HepG2 (cell line): Measurements from ENCODE around the gene JAZF1. TPM values are rescaled to one million over a fixed set of nuclear protein-coding genes. Genes with fewer than 3 reads are reported as not detected.

Source experiments
- ATAC-seq: fragments of 200-7000 bp; cut with Tn5 transposase; 3 replicates; pipeline ENCODE4 v1.9.1; 2020; ENCODE audit warnings: mild to moderate bottlenecking, moderate library complexity
- BruUV-seq: library from RNA; stranded (reverse); fragments of 400-500 nt; replicated peaks from 2 replicates; lab custom pipeline; 2021; lab: Mats Ljungman, UMichigan
- CTCF ChIA-PET: fragments of 300-600 bp; formaldehyde crosslinking; extraction: SDS; loops from one replicate; lab custom pipeline; 2021; ENCODE audit warnings: low total read pairs, inconsistent platforms, low intra/inter-chr PET ratio; lab: Yijun Ruan, JAX
- POLR2A ChIA-PET: fragments of 350-600 bp; sonication (Branson Sonifier 250); formaldehyde crosslinking; loops from one replicate; lab custom pipeline; 2020; ENCODE audit warnings: antibody characterized with exemption, inconsistent platforms; lab: Yijun Ruan, JAX
- DNase-seq: peaks from one replicate; pipeline ENCODE4 v3.0.0-alpha.2; 2015; ENCODE audit warnings: low spot score
- FAIRE-seq: peaks from 3 replicates; lab custom pipeline; 2011; peaks lifted over from hg19 to GRCh38; lab: Jason Lieb, UNC
- H2AFZ ChIP-seq: one replicate; pipeline ENCODE4 v1.6.1; 2011; ENCODE audit warnings: low read length, inconsistent platforms
- H3K27ac ChIP-seq: fragments of 300-600 bp; 3 replicates; pipeline ENCODE4 v1.8.0; 2011; ENCODE audit warnings: mixed run types, mild to moderate bottlenecking, mixed read lengths, low read length, inconsistent platforms; ENCODE audit not compliant: insufficient read depth; ENCODE audit errors: extremely low read length
- H3K27me3 ChIP-seq, 2 experiments: fragments of 200-600 bp in 1 of 2; 2 replicates in 1 of 2; 3 replicates in 1 of 2; pipeline versions ENCODE4 v1.6.0 to v1.8.0; 2011; ENCODE audit warnings: low read length in 2 of 2, mild to moderate bottlenecking in 2 of 2, moderate library complexity in 2 of 2, inconsistent platforms in 1 of 2; ENCODE audit not compliant: insufficient read depth in 2 of 2, control insufficient read depth in 1 of 2
- H3K36me3 ChIP-seq, 2 experiments: fragments of 200-600 bp in 1 of 2; replicated peaks in 1 of 2; 2 replicates in 1 of 2; 3 replicates in 1 of 2; pipeline versions ENCODE4 v1.5.1 to v1.8.0; 2011; ENCODE audit warnings: low read length in 2 of 2, inconsistent platforms in 1 of 2; ENCODE audit not compliant: insufficient read depth in 2 of 2, control insufficient read depth in 1 of 2
- H3K4me1 ChIP-seq: 2 replicates; pipeline ENCODE4 v1.5.1; 2012; ENCODE audit warnings: low read length, inconsistent platforms; ENCODE audit not compliant: insufficient read depth
- H3K4me2 ChIP-seq: 2 replicates; pipeline ENCODE4 v1.6.0; 2011; ENCODE audit warnings: low read depth, low read length, inconsistent platforms
- H3K4me3 ChIP-seq, 3 experiments: fragments of 200-600 bp in 1 of 3; sonication (generic), shearing (Covaris generic) in 1 of 3; replicated peaks in 1 of 3; 2 replicates each; pipeline ENCODE4 v1.5.1; 2011 to 2016; ENCODE audit warnings: low read length in 3 of 3, inconsistent platforms in 2 of 3, low read depth in 2 of 3, mild to moderate bottlenecking in 2 of 3, control low read depth in 1 of 3, mixed read lengths in 1 of 3; ENCODE audit not compliant: insufficient read depth in 1 of 3
- H3K79me2 ChIP-seq: one replicate; pipeline ENCODE4 v1.6.1; 2011; ENCODE audit warnings: low read length, inconsistent platforms; ENCODE audit not compliant: insufficient read depth
- H3K9ac ChIP-seq: 2 replicates; pipeline ENCODE4 v1.6.0; 2011; ENCODE audit warnings: mild to moderate bottlenecking, low read depth, low read length, inconsistent platforms; ENCODE audit not compliant: insufficient read depth
- H3K9me3 ChIP-seq: 2 replicates; pipeline ENCODE4 v1.5.1; 2012; ENCODE audit warnings: mild to moderate bottlenecking, low read length
- H4K20me1 ChIP-seq: 2 replicates; pipeline ENCODE4 v1.6.0; 2011; ENCODE audit warnings: inconsistent platforms, mild to moderate bottlenecking, low read length, moderate library complexity; ENCODE audit not compliant: insufficient read depth
- ADNP ChIP-seq: sonication (generic); formaldehyde crosslinking; IDR thresholded peaks from 2 replicates; pipeline ENCODE4 v1.4.0; 2020; ENCODE audit warnings: missing genetic modification reagents
- GMEB1 ChIP-seq: sonication (generic); formaldehyde crosslinking; IDR thresholded peaks from 2 replicates; pipeline ENCODE4 v1.5.1; 2020; ENCODE audit warnings: missing genetic modification reagents, mild to moderate bottlenecking, borderline replicate concordance
- HNF4G ChIP-seq, 2 experiments: sonication (generic) in 1 of 2; formaldehyde crosslinking in 1 of 2; IDR thresholded peaks; 2 replicates each; pipeline versions ENCODE4 v1.4.0 to v1.6.1; 2011 to 2020; ENCODE audit warnings: borderline replicate concordance in 2 of 2, low read depth in 2 of 2, mild to moderate bottlenecking in 2 of 2, low read length in 1 of 2, missing genetic modification reagents in 1 of 2, moderate library complexity in 1 of 2
- HNRNPK ChIP-seq: fragments of 200-400 bp; formaldehyde crosslinking; IDR thresholded peaks from 2 replicates; pipeline ENCODE4 v1.6.1; 2018; ENCODE audit warnings: low read length, low read depth, moderate library complexity, mild to moderate bottlenecking; ENCODE audit not compliant: poor library complexity, severe bottlenecking
- KDM5B ChIP-seq: sonication (generic); formaldehyde crosslinking; IDR thresholded peaks from 2 replicates; pipeline ENCODE4 v1.4.0; 2020; ENCODE audit warnings: missing genetic modification reagents, mild to moderate bottlenecking, borderline replicate concordance
- MED1 ChIP-seq: sonication (generic); formaldehyde crosslinking; IDR thresholded peaks from 2 replicates; pipeline ENCODE4 v1.4.0; 2020; ENCODE audit warnings: missing genetic modification reagents
- PHF20 ChIP-seq: sonication (generic); formaldehyde crosslinking; IDR thresholded peaks from 2 replicates; pipeline ENCODE4 v1.5.0; 2020; ENCODE audit warnings: mild to moderate bottlenecking, missing genetic modification reagents
- RCOR2 ChIP-seq: IDR thresholded peaks from 2 replicates; pipeline ENCODE4 v1.6.1; 2016; ENCODE audit warnings: missing biosample characterization, missing genetic modification reagents
- SATB2 ChIP-seq: sonication (generic); formaldehyde crosslinking; IDR thresholded peaks from 2 replicates; pipeline ENCODE4 v1.5.0; 2020; ENCODE audit warnings: missing genetic modification reagents
- SPEN ChIP-seq: sonication (generic); formaldehyde crosslinking; IDR thresholded peaks from 2 replicates; pipeline ENCODE4 v1.5.1; 2020; ENCODE audit warnings: low read depth, mild to moderate bottlenecking, missing genetic modification reagents
- STAT6 ChIP-seq: sonication (generic); formaldehyde crosslinking; IDR thresholded peaks from 2 replicates; pipeline ENCODE4 v1.4.0; 2020; ENCODE audit warnings: missing genetic modification reagents, mild to moderate bottlenecking, borderline replicate concordance
- ZNF670 ChIP-seq: sonication (generic); formaldehyde crosslinking; IDR thresholded peaks from 2 replicates; pipeline ENCODE4 v1.8.0; 2022; ENCODE audit warnings: mild to moderate bottlenecking, missing genetic modification reagents, borderline replicate concordance
- WGBS: methylation state at CpG from one replicate; pipeline ENCODE4 v1.1.6; 2017; ENCODE audit warnings: low lambda C conversion rate; 5-methylcytosine and 5-hydroxymethylcytosine counted together
- in situ Hi-C: cut with HindIII; loops from 2 replicates; pipeline ENCODE4 v1.10.0; 2017; ENCODE audit warnings: low pct_unique_long_range_greater_than_20kb; ENCODE audit not compliant: extremely low pct_ligation_motif_present
- intact Hi-C: fragments of 100-400 bp; cut with micrococcal nuclease; formaldehyde crosslinking; loops from one replicate; pipeline ENCODE4 v1.10.0; 2022; ENCODE audit not compliant: unreplicated experiment
- polyA plus RNA-seq, 8 experiments: library from polyadenylated mRNA; depleted of rRNA in 3 of 8; stranded (reverse) in 7 of 8; unstranded in 1 of 8; fragments of >200 nt; fragmentation: Illumina TruSeq in 4 of 8; extraction: Trizol in 4 of 8; gene quantifications; 2 replicates each; pipeline versions ENCODE4 v1.2.1 to v1.2.3, GENCODE V29; 2011 to 2016; ENCODE audit warnings: low read depth in 4 of 8, missing spikeins in 1 of 8, mixed read lengths in 1 of 8; ENCODE audit not compliant: insufficient read depth in 1 of 8
- total RNA-seq, 5 experiments: library from RNA; depleted of rRNA; stranded (reverse); fragments of >200 nt; fragmentation: Illumina TruSeq; extraction: Trizol; gene quantifications; 2 replicates each; pipeline ENCODE4 v1.2.3, GENCODE V29; 2016; ENCODE audit warnings: low read depth in 1 of 5

Gene JAZF1
- total and polyA plus RNA-seq, 2 of the 13 experiments (the other 11 are each of a cell fraction or from before 2014, with no cell fraction given), result not detected

- no peaks in the 10 kb centered on the region for H3K9me3 ChIP-seq
- no peak overlapping the region for H3K4me3 ChIP-seq
- FAIRE-seq, result no peak
- peaks cover 1 to 9% of the 10 kb centered on the region in 2 experiments; a peak in 4 of 5 replicates for H3K27me3 ChIP-seq
- in situ Hi-C loops (no loop called here), intact Hi-C loops (no loop called here)
- no peaks in the 10 kb centered on the region for H3K79me2 ChIP-seq
- no peak for DNase-seq
- no peaks in the 10 kb centered on the region for H3K36me3 ChIP-seq
- 38% methylated on average over 2 of the region's 2 CpGs for WGBS
- no peak overlapping the region for H3K9ac ChIP-seq
- TF ChIP-seq PHF20 (CRISPR knock-in tag) (no peak), HNF4G (IDR thresholded peaks at IDR 0.05; ENCODE audit: borderline replicate concordance, low read depth, low read length) (no peak), HNF4G (CRISPR knock-in tag; IDR thresholded peaks at IDR 0.05; ENCODE audit: borderline replicate concordance, low read depth) (no peak), MED1 (CRISPR knock-in tag) (no peak), RCOR2 (no peak), HNRNPK (no peak), GMEB1 (no peak), SATB2 (CRISPR knock-in tag) (no peak), ADNP (no peak), STAT6 (CRISPR knock-in tag) (no peak), KDM5B (no peak), ZNF670 (CRISPR knock-in tag) (no peak), SPEN (CRISPR knock-in tag) (no peak)
- ATAC-seq, result no peak
- no peak overlapping the region for H3K27ac ChIP-seq
- no peaks in the 10 kb centered on the region for H3K4me1 ChIP-seq
- CTCF ChIA-PET, result no interaction called here
- no peak overlapping the region for H2AFZ ChIP-seq
- BruUV-seq, result no TSS peak
- H3K4me2 ChIP-seq, result no peak overlapping the region
- POLR2A ChIA-PET, result no interaction called here
- H4K20me1 ChIP-seq, result no peaks in the 10 kb centered on the region
Observed at GRCh38 chr7:28200598-28200997, 20.0 kb upstream of the JAZF1 start.
